GM21526 (cell line): ENCODE results near the gene DLL3.

Experiments
- ATAC-seq: cut with Tn5 transposase; IDR thresholded peaks from one replicate; pipeline ENCODE4 v1.9.1; 2021; ENCODE audit warnings: moderate library complexity; ENCODE audit not compliant: unreplicated experiment, low FRiP score

The DLL3 gene

GRCh38 chr19:39550197-39550596, 51.5 kb downstream of the DLL3 start:
- ATAC-seq: no peak

DNA sequence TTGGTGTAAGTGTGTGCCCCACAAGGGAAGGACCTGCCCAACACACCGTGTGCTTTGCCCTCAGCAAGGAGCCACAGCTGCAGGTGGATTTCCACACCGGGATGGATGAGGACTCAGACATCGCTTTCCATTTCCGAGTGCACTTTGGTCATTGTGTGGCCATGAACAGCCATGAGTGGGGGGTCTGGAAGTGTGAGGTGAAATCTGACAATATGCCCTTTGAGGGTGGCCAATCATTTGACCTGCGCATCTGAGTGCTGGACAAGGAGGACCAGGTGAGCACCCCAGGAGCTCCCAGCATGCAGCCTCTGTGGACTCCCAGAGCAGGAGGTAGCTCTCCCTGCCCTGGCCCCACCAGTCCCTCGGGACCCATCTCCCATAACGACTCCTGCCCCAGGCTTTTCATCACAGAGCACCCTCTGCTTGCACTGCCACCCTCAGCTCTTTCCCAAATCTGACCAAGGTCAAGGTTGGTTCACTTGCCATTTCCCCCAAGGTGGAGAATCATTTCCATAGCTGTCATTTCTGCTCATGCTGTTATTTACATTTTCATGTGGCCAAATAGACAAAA, 54.4 kb downstream of the DLL3 start:
- ATAC-seq: no peak

DNA sequence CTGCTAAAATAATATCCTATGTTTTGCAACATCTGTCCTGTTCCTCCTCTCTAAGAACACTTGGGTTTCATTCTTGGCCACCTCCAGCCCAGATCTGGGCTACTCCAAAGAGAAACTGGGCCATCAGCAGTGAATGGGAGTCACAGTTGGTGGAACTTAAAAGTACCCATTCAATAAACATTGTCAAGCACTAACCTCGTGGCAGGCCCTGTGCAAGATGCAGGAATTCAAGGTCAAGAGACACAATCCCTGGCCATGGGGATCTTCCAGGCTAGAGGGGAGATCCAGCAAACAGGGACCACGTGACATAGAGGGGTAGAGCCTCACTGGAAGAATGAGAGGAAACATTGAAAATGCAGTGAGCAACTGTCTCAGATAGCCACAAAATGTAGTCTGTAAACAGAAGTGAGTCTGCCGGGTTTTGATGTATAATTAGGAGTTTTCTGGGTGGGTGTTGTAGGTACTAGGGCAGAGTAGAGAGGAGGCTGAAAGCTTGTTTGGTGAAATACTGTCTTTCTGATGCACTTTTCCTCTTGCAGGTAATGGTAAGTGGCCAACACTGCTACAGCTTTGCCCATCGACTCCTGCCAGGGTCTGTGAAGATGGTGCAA, 56.1 kb downstream of the DLL3 start:
- ATAC-seq: no peak

DNA sequence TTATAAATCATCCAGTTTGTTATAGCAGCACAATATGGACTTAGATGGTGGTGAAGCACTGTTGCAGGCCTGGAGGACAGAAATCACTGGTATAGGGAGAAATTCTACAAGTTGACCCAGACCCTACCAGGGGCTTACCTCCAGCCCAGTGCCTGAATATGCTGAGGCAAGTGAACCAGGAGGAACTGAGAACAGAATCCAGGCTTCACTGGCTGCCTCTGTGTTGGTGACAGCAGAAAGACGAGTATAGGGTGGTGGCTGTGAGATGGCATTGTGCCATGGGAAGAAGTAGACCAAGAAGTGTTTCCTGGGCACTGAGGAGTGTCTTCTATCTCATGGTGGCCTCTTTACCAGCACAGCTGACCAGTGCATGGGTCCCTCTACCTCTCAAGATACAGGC, 57.1 kb downstream of the DLL3 start:
- no peak for ATAC-seq
